ENCODE results near the gene MCM3. TPM values are rescaled to one million over a fixed set of nuclear protein-coding genes. Genes with fewer than 3 reads are reported as not detected.

The MCM3 gene
- polyA plus RNA-seq, 3 donors: 10.7 to 15.3 (median 12.1) TPM

DNA sequence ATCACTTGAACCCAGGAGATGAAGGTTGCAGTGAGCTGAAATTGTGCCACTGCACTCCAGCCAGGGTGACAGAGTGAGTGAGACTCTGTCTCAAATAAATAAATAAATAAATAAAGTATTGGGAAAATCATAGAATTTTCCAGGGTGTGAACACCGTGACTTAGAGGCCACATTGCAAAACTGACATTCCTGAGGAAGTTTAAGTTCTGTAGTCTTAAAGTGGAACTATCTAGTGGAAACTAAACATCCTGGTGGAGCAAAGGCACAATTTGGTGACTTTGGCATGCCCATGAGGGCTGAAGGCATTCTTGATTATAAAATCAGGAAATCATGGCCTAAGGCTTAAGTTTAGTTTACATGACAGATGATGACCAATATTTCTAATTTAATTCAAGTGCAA lies 32.7 kb upstream of the MCM3 start:
- Histone ChIP-seq H2AFZ (ENCODE audit: insufficient read depth, low read depth, low read length, poor library complexity, severe bottlenecking) (no peak overlapping the region), H3K36me3 (replicated peaks in 1 of 2; ENCODE audit: control insufficient read depth in 1 of 2, insufficient read depth in 2 of 2, low read length in 2 of 2) (no peaks in the 10 kb centered on the region), H3K27ac (ENCODE audit: low read depth in 1 of 2, low read length in 2 of 2) (peak overlapping the region in 1 of 2 donors; percentile 47), H3K27me3 (ENCODE audit: control insufficient read depth in 2 of 2, insufficient read depth in 2 of 2, low read length in 2 of 2) (no peaks in the 10 kb centered on the region), H3K4me1 (ENCODE audit: control insufficient read depth in 1 of 2, insufficient read depth in 2 of 2, low read length in 2 of 2) (peaks cover 26 to 27% of the 10 kb centered on the region in 2 donors), H3K79me2 (ENCODE audit: insufficient read depth, low read length) (no peaks in the 10 kb centered on the region), H3K9ac (ENCODE audit: insufficient read depth, low read length, poor library complexity, severe bottlenecking) (no peak overlapping the region), H3K4me3 (replicated peaks in 1 of 3; ENCODE audit: low read depth in 2 of 3, low read length in 3 of 3) (no peak overlapping the region), H3K4me2 (replicated peaks; ENCODE audit: extremely low read depth, low read length, poor library complexity, severe bottlenecking) (no peak overlapping the region), H3K9me3 (replicated peaks in 1 of 2; ENCODE audit: control insufficient read depth in 1 of 2, insufficient read depth in 1 of 2, low read length in 2 of 2) (no peaks in the 10 kb centered on the region), H4K20me1 (ENCODE audit: insufficient read depth, low read length) (no peaks in the 10 kb centered on the region)
- Mint-ChIP-seq H3K27me3 (ENCODE audit: low read depth in 3 of 3) (no peaks in the 10 kb centered on the region), H3K36me3 (no peaks in the 10 kb centered on the region), H3K9me3 (no peaks in the 10 kb centered on the region), H3K4me3 (no peak overlapping the region), H3K4me1 (peaks cover 22% of the 10 kb centered on the region), H3K27ac (peak overlapping the region; percentile 31 to 89 (median 86))
- TF ChIP-seq, protein P1, sequence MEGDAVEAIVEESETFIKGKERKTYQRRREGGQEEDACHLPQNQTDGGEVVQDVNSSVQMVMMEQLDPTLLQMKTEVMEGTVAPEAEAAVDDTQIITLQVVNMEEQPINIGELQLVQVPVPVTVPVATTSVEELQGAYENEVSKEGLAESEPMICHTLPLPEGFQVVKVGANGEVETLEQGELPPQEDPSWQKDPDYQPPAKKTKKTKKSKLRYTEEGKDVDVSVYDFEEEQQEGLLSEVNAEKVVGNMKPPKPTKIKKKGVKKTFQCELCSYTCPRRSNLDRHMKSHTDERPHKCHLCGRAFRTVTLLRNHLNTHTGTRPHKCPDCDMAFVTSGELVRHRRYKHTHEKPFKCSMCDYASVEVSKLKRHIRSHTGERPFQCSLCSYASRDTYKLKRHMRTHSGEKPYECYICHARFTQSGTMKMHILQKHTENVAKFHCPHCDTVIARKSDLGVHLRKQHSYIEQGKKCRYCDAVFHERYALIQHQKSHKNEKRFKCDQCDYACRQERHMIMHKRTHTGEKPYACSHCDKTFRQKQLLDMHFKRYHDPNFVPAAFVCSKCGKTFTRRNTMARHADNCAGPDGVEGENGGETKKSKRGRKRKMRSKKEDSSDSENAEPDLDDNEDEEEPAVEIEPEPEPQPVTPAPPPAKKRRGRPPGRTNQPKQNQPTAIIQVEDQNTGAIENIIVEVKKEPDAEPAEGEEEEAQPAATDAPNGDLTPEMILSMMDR (IDR thresholded peaks at IDR 0.05): no peak
- WGBS (ENCODE audit: insufficient coverage): 0% methylated on average over 1 of the region's 1 CpG
- intact Hi-C loops (cut with micrococcal nuclease): no loop called here
- DNase-seq: peak in 2 of 3 donors; percentile 20 to 31

DNA sequence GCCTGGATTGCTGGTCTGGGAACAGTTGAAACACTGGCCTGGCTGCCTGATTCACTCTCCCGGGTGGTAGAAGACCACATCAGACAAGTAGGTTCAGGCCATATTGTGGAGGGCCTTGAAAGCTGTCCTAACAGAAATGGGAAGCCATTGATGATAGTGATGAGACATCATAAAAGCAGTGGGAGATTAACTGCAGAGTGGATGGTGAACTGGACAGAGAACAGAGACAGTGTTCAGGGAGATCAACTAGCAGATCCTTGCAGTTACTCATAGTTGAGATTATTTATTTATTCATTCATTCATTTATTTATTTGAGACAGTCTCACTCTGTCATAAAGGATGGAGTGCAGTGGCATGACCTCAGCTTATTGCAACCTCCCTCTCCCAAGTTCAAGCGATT lies 30.2 kb upstream of the MCM3 start:
- intact Hi-C loops (cut with micrococcal nuclease): no loop called here
- peaks cover 35% of the 10 kb centered on the region for H3K4me1 Mint-ChIP-seq

More for the DNA sequence above, 30.2 kb upstream of the MCM3 start:
- Mint-ChIP-seq H3K36me3 (no peaks in the 10 kb centered on the region), H3K4me3 (no peak overlapping the region), H3K27ac (peak overlapping the region in 1 of 7 donors; percentile 33), H3K9me3 (no peaks in the 10 kb centered on the region), H3K27me3 (ENCODE audit: low read depth in 3 of 3) (no peaks in the 10 kb centered on the region)
- no peaks in the 10 kb centered on the region for H3K9me3 ChIP-seq (replicated peaks in 1 of 2; ENCODE audit: control insufficient read depth in 1 of 2, insufficient read depth in 1 of 2, low read length in 2 of 2)
- TF ChIP-seq, protein P1 (IDR thresholded peaks at IDR 0.05): no peak
- H2AFZ ChIP-seq (ENCODE audit: insufficient read depth, low read depth, low read length, poor library complexity, severe bottlenecking): no peak overlapping the region
- no peaks in the 10 kb centered on the region for H3K36me3 ChIP-seq (replicated peaks in 1 of 2; ENCODE audit: control insufficient read depth in 1 of 2, insufficient read depth in 2 of 2, low read length in 2 of 2)
- no peak for DNase-seq
- no peak overlapping the region for H3K9ac ChIP-seq (ENCODE audit: insufficient read depth, low read length, poor library complexity, severe bottlenecking)
- peaks cover 40 to 44% of the 10 kb centered on the region in 2 donors for H3K4me1 ChIP-seq (ENCODE audit: control insufficient read depth in 1 of 2, insufficient read depth in 2 of 2, low read length in 2 of 2)
- WGBS (ENCODE audit: insufficient coverage): 100% methylated on average over 1 of the region's 2 CpGs
- H3K27me3 ChIP-seq (ENCODE audit: control insufficient read depth in 2 of 2, insufficient read depth in 2 of 2, low read length in 2 of 2): no peaks in the 10 kb centered on the region
- H3K79me2 ChIP-seq (ENCODE audit: insufficient read depth, low read length): no peaks in the 10 kb centered on the region
- no peaks in the 10 kb centered on the region for H4K20me1 ChIP-seq (ENCODE audit: insufficient read depth, low read length)
- H3K27ac ChIP-seq (ENCODE audit: low read depth in 1 of 2, low read length in 2 of 2): no peak overlapping the region
- H3K4me2 ChIP-seq (replicated peaks; ENCODE audit: extremely low read depth, low read length, poor library complexity, severe bottlenecking): no peak overlapping the region
- H3K4me3 ChIP-seq (replicated peaks in 1 of 3; ENCODE audit: low read depth in 2 of 3, low read length in 3 of 3): no peak overlapping the region
